Measurements from ENCODE around the gene RAB19.
"Not testable (repeated sequence)": the region's sequence is repeated elsewhere in the genome, so short reads cannot be mapped to it uniquely, and the experiment has no call there.

The RAB19 gene

GRCh38 chr7:140453785-140454656 is 50.2 kb downstream of the RAB19 start:
- not testable (repeated sequence) for DNase-seq (ENCODE audit: low spot score)

- no peak for DNase-seq (ENCODE audit: low spot score)
These were observed 50.8 kb downstream of the RAB19 start for GRCh38 chr7:140454657-140455015.

GRCh38 chr7:140455743-140456142 is 51.9 kb downstream of the RAB19 start:
- no peak for DNase-seq (ENCODE audit: low spot score)

DNA sequence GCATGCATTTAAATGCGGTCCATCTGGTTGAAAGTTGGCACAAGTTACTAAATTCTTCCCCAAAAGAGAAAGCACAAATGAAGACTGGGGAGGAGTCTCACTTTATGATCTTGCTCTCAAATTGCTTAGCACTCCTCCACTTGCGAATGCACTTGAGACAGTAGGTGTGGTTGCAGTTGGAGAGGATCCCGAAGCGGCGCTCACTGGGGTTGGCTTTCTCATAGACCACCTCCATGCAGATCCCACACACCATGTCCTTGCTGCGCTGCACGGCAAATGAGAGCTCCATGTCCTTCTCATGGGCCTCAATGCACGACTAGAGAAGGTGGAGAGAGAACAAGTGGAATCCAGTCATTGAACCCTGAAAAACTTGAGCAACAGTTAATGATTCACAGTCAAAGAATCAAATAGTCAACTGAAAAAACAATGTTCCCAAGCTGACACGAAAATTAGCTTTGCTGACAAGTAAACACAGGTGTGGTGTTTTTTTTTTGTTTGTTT is 52.7 kb downstream of the RAB19 start:
- no peak for DNase-seq (ENCODE audit: low spot score)

DNA sequence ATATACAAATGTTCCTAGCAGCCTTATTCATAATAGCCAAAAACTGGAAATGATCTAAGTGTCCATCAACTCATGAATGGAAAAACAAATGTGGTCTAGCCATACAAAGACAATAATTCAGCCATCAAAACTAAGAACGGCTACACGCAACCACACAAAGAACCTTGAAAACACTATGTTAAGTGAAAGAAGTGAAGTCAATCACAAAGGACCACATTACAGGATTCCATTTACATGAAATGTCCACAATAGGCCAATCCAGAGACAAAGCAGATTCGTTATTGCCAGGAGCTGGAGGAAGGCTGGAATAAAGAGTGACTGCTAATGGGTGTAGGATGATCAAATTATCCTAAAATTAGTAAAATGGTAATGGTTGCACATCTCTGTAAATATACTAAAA is 54.3 kb downstream of the RAB19 start:
- no peak for DNase-seq (ENCODE audit: low spot score)

- DNase-seq (ENCODE audit: low spot score) = no peak
These were observed 55.1 kb downstream of the RAB19 start for GRCh38 chr7:140458916-140459315.

DNA sequence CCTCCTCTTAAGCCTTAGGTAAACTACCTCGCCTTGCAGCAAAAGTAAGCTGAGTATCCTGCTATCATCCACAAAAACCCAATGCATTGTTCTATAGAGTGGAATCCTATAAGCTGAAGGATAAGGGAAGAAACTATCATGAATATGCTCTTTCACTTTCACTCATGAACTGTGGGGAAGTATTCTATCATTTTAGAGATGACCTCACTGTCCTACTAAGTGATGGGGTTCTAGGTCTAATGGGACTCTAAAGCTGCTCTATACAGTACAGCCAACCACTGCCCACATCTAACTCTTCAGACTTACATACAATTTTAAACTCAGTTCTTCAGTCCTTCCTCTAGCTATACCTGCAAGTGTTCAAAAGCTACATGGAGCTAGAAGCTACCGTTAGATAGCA is 59.3 kb downstream of the RAB19 start:
- no peak for DNase-seq (ENCODE audit: low spot score)

DNA sequence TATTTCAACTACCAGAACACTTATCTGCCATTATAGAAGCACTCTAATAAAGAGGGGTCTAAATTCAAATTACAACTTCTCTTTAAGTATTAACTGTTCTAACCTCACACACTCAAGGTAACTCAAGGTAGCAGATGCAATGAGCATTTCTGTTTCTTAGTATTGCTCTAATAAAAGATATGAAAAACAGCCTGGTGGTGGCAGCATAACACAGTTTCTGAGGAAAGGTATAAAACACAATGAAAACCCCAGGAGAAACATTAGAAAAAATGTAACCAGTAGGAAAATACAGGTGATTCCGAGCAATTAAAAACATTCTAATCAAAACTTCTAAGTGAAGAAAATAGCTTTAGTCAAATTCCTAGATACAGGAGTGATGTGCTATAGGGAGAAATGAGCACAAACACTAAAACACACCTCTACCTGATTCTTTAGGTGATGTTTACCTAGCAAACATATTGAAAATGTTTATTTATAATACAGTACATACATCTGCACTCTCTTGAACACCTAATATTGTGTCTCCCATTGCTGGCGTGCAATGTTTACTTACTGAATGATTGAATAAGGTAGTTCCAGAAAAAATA is 72.0 kb downstream of the RAB19 start:
- peak; percentile 62 for DNase-seq (ENCODE audit: low spot score)

DNA sequence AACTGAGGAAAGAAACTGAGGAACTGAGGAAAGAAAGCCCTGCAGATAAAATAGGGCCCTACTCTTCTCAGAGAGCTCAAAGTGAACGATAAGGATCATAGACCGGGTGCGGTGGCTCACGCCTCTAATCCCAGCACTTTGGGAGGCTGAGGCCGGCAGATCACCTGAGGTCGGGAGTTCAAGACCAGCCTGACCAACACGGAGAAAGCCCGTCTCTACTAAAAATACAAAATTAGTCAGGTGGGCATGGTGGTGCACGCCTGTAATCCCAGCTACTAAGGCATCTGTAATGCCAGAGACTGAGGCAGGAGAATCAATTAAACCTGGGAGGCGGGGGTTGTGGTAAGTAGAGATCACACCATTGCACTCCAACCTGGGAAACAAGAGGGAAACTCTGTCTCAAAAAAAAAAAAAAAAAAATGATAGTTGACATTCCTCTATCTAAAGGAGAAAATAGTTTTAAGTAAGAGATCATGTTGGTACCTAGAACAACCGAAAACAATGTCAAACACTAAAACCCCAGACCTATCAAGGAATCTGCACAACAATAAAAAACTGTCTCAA is 72.9 kb downstream of the RAB19 start:
- DNase-seq (ENCODE audit: low spot score) = no peak
